GM12874 (cell line): ENCODE results near the gene SNCA.

ENCODE experiments used
- CTCF ChIP-seq: IDR thresholded peaks from 2 replicates; pipeline ENCODE4 v1.5.1; 2011; ENCODE audit warnings: low read depth, mild to moderate bottlenecking, control low read depth, low read length, moderate library complexity; ENCODE audit not compliant: insufficient read depth

SNCA gene

GRCh38 chr4:89836897-89837384 lies at the start of gene SNCA:
Gene SNCA, minus strand, starts transcription at chr4:89837161. Its CDS starts 1,494 bp downstream, at chr4:89835667.
- TF ChIP-seq CTCF, result no peak

- TF ChIP-seq CTCF, result no peak
Measured at GRCh38 chr4:89879215-89879614, 42.3 kb upstream of the SNCA start.

- no peak for TF ChIP-seq CTCF
Measured at GRCh38 chr4:89878611-89879010, 41.6 kb upstream of the SNCA start.

- TF ChIP-seq CTCF, result no peak
Measured at GRCh38 chr4:89876548-89876947, 39.6 kb upstream of the SNCA start.

GRCh38 chr4:89871211-89871610 lies 34.2 kb upstream of the SNCA start:
- no peak for TF ChIP-seq CTCF

DNA sequence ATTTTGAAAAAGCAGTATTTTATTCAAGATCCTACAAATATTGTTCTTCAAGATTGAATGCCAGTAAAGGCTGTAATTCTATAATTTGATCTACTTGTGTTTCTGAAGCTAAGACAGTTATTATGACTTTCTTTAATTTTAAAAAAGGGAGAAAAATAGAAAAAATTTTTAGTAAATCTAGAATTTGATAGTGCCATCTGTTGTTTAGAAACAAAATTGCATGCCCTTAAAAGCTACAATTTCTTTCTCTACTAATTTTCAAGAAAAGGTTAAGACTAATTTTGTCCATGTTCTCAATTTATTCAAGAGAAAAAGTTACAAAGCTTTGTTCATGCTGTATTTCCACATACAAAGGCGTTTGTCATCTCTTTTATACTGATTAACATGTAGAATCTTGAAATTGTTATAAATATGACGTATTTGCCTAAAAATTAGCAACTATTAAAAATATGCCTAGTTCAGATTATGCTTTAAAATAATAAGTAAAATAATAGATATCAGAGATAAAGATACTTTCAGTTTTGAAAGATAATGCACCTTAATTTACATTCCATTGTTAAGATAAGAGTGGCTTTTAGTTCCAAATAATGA lies 32.1 kb upstream of the SNCA start:
- 0 out of 2 replicates have a peak, but pooled peaks have one; percentile 6 for TF ChIP-seq CTCF

GRCh38 chr4:89868276-89868675 lies 31.3 kb upstream of the SNCA start:
- no peak for TF ChIP-seq CTCF

DNA sequence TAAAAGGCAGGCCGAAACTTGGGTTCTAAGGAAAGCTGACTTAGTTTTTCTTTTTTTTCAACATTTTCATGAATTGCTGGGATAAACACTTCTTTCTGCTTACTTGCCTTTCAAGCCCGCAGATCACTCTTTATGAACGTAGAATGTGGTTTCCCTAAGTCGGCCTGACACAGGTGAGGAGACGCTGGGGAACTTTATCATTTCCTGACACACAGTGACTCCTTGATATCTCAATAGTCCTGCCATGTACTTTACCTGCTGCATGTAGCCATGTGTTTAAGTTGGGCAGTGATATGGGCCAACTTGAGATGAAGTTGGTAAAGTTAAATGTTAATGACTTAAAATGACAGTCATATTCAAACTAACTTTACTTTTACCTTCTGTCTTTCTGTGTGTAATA lies 26.6 kb upstream of the SNCA start:
- TF ChIP-seq CTCF, result no peak
